ENCODE results near the gene MRPL52. TPM values are rescaled to one million over a fixed set of nuclear protein-coding genes. Genes with fewer than 3 reads are reported as not detected.

The MRPL52 gene
- polyA plus RNA-seq, 2 of the 4 experiments (the other 2 are of a cell fraction) = 116 to 172 TPM

DNA sequence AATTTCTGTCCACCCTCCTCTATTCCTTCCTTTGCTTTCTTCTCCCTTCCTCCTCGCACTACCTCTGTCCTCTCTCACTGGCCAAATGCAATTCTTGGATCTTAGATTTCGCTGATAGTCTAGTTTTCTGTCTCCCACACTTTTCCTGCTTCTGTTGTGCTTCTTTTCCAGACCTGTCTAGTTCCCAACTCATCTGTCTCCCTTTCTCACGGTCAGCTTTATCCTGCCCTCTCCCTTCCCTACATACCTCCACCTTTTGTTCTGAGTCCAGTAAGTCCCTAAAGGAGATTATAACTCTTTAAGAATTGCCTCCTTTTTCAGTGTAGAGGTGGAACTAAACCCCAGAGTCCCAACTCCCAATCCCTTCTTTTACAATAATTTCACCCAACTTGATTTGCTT, 5.8 kb downstream of the MRPL52 start:
- POLR2A ChIA-PET = no interaction called here
- WGBS (ENCODE audit: missing lambda C conversion rate) = 82% methylated on average over 3 of the region's 3 CpGs
- DNase-seq (ENCODE audit: low read depth in 1 of 2, low spot score in 1 of 2) (no peak), ATAC-seq (no peak), FAIRE-seq (no peak)
- no peak overlapping the region for H3K4me3 ChIP-seq
- H3K4me1 ChIP-seq = peaks cover 4% of the 10 kb centered on the region; the same call in 1 of the 3 replicates
- no peaks in the 10 kb centered on the region for H3K9me3 ChIP-seq
- TF ChIP-seq CBX8 (IDR thresholded peaks at IDR 0.05) (no peak), HEYL (CRISPR knock-in tag; IDR thresholded peaks at IDR 0.05) (no peak), BCL3 (IDR thresholded peaks at IDR 0.05) (no peak), EP300 (IDR thresholded peaks at IDR 0.05) (no peak), USF2 (IDR thresholded peaks at IDR 0.05) (no peak), POLR2A (IDR thresholded peaks at IDR 0.05; ENCODE audit: low read length) (no peak), ZNF302 (CRISPR knock-in tag; IDR thresholded peaks at IDR 0.05) (no peak), TP53 (CRISPR knock-in tag; IDR thresholded peaks at IDR 0.05) (no peak), RFX5 (IDR thresholded peaks at IDR 0.05) (no peak), JUN (IDR thresholded peaks at IDR 0.05) (no peak), CHD4 (IDR thresholded peaks at IDR 0.05; ENCODE audit: borderline replicate concordance) (no peak), HES2 (IDR thresholded peaks at IDR 0.05) (no peak), ZFP36 (IDR thresholded peaks at IDR 0.05; ENCODE audit: borderline replicate concordance, partially characterized antibody) (no peak), FOSB (CRISPR knock-in tag; IDR thresholded peaks at IDR 0.05) (no peak), MAFK (IDR thresholded peaks at IDR 0.05; ENCODE audit: partially characterized antibody) (no peak), KDM1A (IDR thresholded peaks at IDR 0.05; ENCODE audit: low read depth) (no peak), E2F6 (IDR thresholded peaks at IDR 0.05; ENCODE audit: borderline replicate concordance, low read depth) (no peak), EHF (CRISPR knock-in tag; IDR thresholded peaks at IDR 0.05) (no peak), GATA3 (IDR thresholded peaks at IDR 0.05; ENCODE audit: borderline replicate concordance) (no peak)
- TF ChIP-seq, protein P1, sequence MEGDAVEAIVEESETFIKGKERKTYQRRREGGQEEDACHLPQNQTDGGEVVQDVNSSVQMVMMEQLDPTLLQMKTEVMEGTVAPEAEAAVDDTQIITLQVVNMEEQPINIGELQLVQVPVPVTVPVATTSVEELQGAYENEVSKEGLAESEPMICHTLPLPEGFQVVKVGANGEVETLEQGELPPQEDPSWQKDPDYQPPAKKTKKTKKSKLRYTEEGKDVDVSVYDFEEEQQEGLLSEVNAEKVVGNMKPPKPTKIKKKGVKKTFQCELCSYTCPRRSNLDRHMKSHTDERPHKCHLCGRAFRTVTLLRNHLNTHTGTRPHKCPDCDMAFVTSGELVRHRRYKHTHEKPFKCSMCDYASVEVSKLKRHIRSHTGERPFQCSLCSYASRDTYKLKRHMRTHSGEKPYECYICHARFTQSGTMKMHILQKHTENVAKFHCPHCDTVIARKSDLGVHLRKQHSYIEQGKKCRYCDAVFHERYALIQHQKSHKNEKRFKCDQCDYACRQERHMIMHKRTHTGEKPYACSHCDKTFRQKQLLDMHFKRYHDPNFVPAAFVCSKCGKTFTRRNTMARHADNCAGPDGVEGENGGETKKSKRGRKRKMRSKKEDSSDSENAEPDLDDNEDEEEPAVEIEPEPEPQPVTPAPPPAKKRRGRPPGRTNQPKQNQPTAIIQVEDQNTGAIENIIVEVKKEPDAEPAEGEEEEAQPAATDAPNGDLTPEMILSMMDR (IDR thresholded peaks at IDR 0.05) = no peak
- CTCF ChIA-PET = interaction anchor here (0.7 to 14.1 kb wide), 8 partner anchors 9 to 279 kb away, joined by 3 to 195 read pairs (median 5); no protein-coding TSS in a partner anchor
- no peak overlapping the region for H3K4me2 ChIP-seq
- no peak overlapping the region for H3K27ac ChIP-seq

- FAIRE-seq = no peak
- no peaks in the 10 kb centered on the region for H3K4me1 ChIP-seq
- no peak for DNase-seq (ENCODE audit: low read depth in 1 of 2, low spot score in 1 of 2)
- ATAC-seq = no peak
- H3K4me2 ChIP-seq = peak within 1 kb of the TSS; percentile 38; the same call in 2 of the 3 replicates
- peak within 1 kb of the TSS in 1 of 2 experiments; percentile 38; a peak in 1 of 6 replicates for H3K27ac ChIP-seq
- H3K9me3 ChIP-seq = no peaks in the 10 kb centered on the region
- 75% methylated on average over 46 of the region's 46 CpGs for WGBS (ENCODE audit: missing lambda C conversion rate)
- TF ChIP-seq FOSL2 (IDR thresholded peaks at IDR 0.05) = no peak
- TF ChIP-seq FOSL2 (CRISPR knock-in tag; IDR thresholded peaks at IDR 0.05) = no peak
- TF ChIP-seq HOXB13 (CRISPR knock-in tag; IDR thresholded peaks at IDR 0.05; ENCODE audit: low read depth) = no peak
- TF ChIP-seq ELK1 (IDR thresholded peaks at IDR 0.05; ENCODE audit: low read depth, low read length) = no peak
- TF ChIP-seq TFCP2L1 (CRISPR knock-in tag; IDR thresholded peaks at IDR 0.05) = no peak
- no peak for TF ChIP-seq RCOR1 (IDR thresholded peaks at IDR 0.05; ENCODE audit: low read depth, low read length)
- TF ChIP-seq MYC (IDR thresholded peaks at IDR 0.05; ENCODE audit: borderline replicate concordance, low read length) = no peak
- no peak for TF ChIP-seq ZC3H11A (IDR thresholded peaks at IDR 0.05)
- no peak for TF ChIP-seq KDM5A (IDR thresholded peaks at IDR 0.05)
- TF ChIP-seq RNF2 (IDR thresholded peaks at IDR 0.05; ENCODE audit: borderline replicate concordance, low read depth) = no peak
- TF ChIP-seq JUNB (IDR thresholded peaks at IDR 0.05) = no peak
- TF ChIP-seq FOXS1 (CRISPR knock-in tag; IDR thresholded peaks at IDR 0.05) = no peak
- TF ChIP-seq GATA3 (IDR thresholded peaks at IDR 0.05; ENCODE audit: borderline replicate concordance) = no peak
- no peak for TF ChIP-seq ZFP36 (IDR thresholded peaks at IDR 0.05; ENCODE audit: borderline replicate concordance, partially characterized antibody)
- TF ChIP-seq CBX8 (IDR thresholded peaks at IDR 0.05) = no peak
- 0 out of 3 replicates have a peak within 1 kb of the TSS, but pooled peaks have one; percentile 18 for H3K4me3 ChIP-seq
- ChIA-PET POLR2A (no interaction called here), CTCF (interaction anchor here (1.2 to 14.1 kb wide), 5 partner anchors 14 to 276 kb away, joined by 3 to 195 read pairs (median 7); no protein-coding TSS in a partner anchor)
Observed at GRCh38 chr14:22836301-22837113, 6.8 kb downstream of the MRPL52 start, which contains the start of gene MMP14. TSS of gene MMP14 (plus strand) at chr14:22836585. CDS start at chr14:22836818, 233 bp downstream.

Measured in A549 (cell line).